ENCODE measurements around the gene CTDP1. TPM values are rescaled to one million over a fixed set of nuclear protein-coding genes. Genes with fewer than 3 reads are reported as not detected.

Gene CTDP1
- total RNA-seq, 4 donors from 2014 or later, result 33.9 to 42.2 (median 38.9) TPM

GRCh38 chr18:79733135-79733701, 53.6 kb downstream of the CTDP1 start:
- DNase-seq (ENCODE audit: low spot score in 2 of 2), result no peak
- WGBS, 2 donors, result 97% methylated on average over 38 of the region's 38 CpGs
- no peak overlapping the region for H3K4me3 ChIP-seq (ENCODE audit: low read depth, poor library complexity, severe bottlenecking)
- intact Hi-C loops (cut with DNase I; ENCODE audit: low total_unique reads), result no loop called here
- TF ChIP-seq POLR2A (IDR thresholded peaks at IDR 0.05) (no peak), CTCF (IDR thresholded peaks at IDR 0.05) (no peak)

GRCh38 chr18:79733986-79734770, 54.6 kb downstream of the CTDP1 start:
- TF ChIP-seq POLR2A (IDR thresholded peaks at IDR 0.05) (no peak), CTCF (IDR thresholded peaks at IDR 0.05) (no peak)
- DNase-seq (ENCODE audit: low spot score in 2 of 2), result no peak
- no peak overlapping the region for H3K4me3 ChIP-seq (ENCODE audit: low read depth, poor library complexity, severe bottlenecking)
- 63 to 76% methylated on average over 33 of the region's 33 CpGs for WGBS, 2 donors
- intact Hi-C loops (cut with DNase I; ENCODE audit: low total_unique reads), result no loop called here

- no peak overlapping the region for H3K4me3 ChIP-seq (ENCODE audit: low read depth, poor library complexity, severe bottlenecking)
- 94 to 95% methylated on average over 61 to 63 of the region's 63 CpGs for WGBS, 2 donors
- intact Hi-C loops (cut with DNase I; ENCODE audit: low total_unique reads), result no loop called here
- TF ChIP-seq CTCF (IDR thresholded peaks at IDR 0.05) (no peak), POLR2A (IDR thresholded peaks at IDR 0.05) (no peak)
- DNase-seq (ENCODE audit: low spot score in 2 of 2), result no peak
Measured at GRCh38 chr18:79735071-79735980, 55.7 kb downstream of the CTDP1 start.

GRCh38 chr18:79736230-79736629, 56.6 kb downstream of the CTDP1 start:
- no peak for TF ChIP-seq CTCF (IDR thresholded peaks at IDR 0.05)
- no peak for TF ChIP-seq POLR2A (IDR thresholded peaks at IDR 0.05)
- WGBS, 2 donors, result 95% methylated on average over 25 of the region's 25 CpGs
- DNase-seq (ENCODE audit: low spot score in 2 of 2), result no peak
- no peak overlapping the region for H3K4me3 ChIP-seq (ENCODE audit: low read depth, poor library complexity, severe bottlenecking)
- intact Hi-C loops (cut with DNase I; ENCODE audit: low total_unique reads), result no loop called here

GRCh38 chr18:79736846-79737245, 57.2 kb downstream of the CTDP1 start:
- no peak for DNase-seq (ENCODE audit: low spot score in 2 of 2)
- no peak overlapping the region for H3K4me3 ChIP-seq (ENCODE audit: low read depth, poor library complexity, severe bottlenecking)
- WGBS, 2 donors, result 94 to 96% methylated on average over 24 of the region's 24 CpGs
- intact Hi-C loops (cut with DNase I; ENCODE audit: low total_unique reads), result no loop called here
- no peak for TF ChIP-seq POLR2A (IDR thresholded peaks at IDR 0.05)
- no peak for TF ChIP-seq CTCF (IDR thresholded peaks at IDR 0.05)

All from lower leg skin (tissue), 4 donors.